Astrocyte (in vitro differentiated cells and primary cell): ENCODE measurements around the gene KLF7.

ENCODE experiments used
- CTCF ChIP-seq: IDR thresholded peaks from 2 replicates; pipeline ENCODE4 v1.5.1; 2011; ENCODE audit warnings: low read depth, mild to moderate bottlenecking, inconsistent platforms, low read length, moderate library complexity; ENCODE audit not compliant: insufficient read depth
- EZH2 ChIP-seq: IDR thresholded peaks from 2 replicates; pipeline ENCODE4 v1.6.1; 2012; ENCODE audit warnings: mild to moderate bottlenecking, low read length, inconsistent platforms; ENCODE audit not compliant: insufficient read depth

- TF ChIP-seq CTCF, result no peak
- TF ChIP-seq EZH2, result no peak
Observed at GRCh38 chr2:207107131-207107530, 58.6 kb downstream of the KLF7 start.
